ENCODE data around the gene ATG101.

DNA sequence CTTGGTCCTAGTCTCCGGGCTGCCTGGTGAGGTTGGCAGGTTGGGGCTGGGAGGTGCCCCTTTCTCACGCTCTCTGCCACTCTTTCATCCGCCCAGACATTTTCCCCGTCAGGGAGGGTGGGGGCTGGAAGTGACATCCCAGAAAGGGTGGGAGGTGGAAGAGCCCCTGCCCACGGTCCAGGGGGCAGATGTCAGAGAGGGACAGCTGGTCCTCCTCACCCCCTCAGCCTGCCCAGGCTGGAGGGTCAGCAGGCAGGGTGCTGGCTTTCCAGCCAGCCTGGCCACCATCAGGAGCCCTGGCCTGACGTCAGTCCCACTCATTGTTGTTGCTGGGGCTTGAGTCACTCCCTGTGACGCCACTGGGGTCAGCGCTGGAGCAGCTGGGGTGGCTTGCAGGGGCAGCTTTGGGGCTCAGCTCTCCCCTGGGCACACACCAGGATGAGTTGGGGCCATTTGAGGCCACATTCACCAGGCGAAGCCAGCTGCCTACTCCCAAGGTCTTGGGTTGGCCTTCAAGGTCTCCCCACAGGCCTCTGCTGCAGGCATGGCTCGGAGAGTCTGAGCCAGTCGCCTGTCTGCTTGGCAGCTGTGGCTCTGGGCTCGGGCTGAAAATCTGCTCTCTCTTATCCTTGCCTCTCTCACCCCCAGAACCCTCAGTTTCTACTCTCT, 5.7 kb upstream of the ATG101 start:
- no peak for TF ChIP-seq EZH2 (IDR thresholded peaks at IDR 0.05)
- no peak for TF ChIP-seq POLR2AphosphoS5 (IDR thresholded peaks at IDR 0.05; ENCODE audit: borderline replicate concordance, low read depth, low read length)
- no peak for TF ChIP-seq FOXP2 (optimal IDR thresholded peaks at IDR 0.05; ENCODE audit: control extremely low read depth, extremely low read length, insufficient read depth)
